Liver (tissue), 3 donors: ENCODE results near the gene ETS2.

Experiments used
- CTCF ChIP-seq: fragments of 150-350 bp; IDR thresholded peaks from 2 replicates; pipeline ENCODE4 v1.5.1; 2017; ENCODE audit warnings: improper control_type of control experiment, low read depth, low read length; ENCODE audit not compliant: missing input control
- TAF1 ChIP-seq: conservative IDR thresholded peaks from 2 replicates; pipeline ENCODE4 v1.6.1; 2016; ENCODE audit warnings: antibody characterized with exemption, mild to moderate bottlenecking
- donor health status: healthy.
- donor health status: healthy.

- TF ChIP-seq CTCF: no peak
- TF ChIP-seq TAF1: no peak
These were observed 56.4 kb downstream of the ETS2 start for GRCh38 chr21:38861989-38862683.
